Gastroesophageal sphincter (tissue), 4 donors: Measurements from ENCODE around the gene PLEKHG4B. TPM values are rescaled to one million over a fixed set of nuclear protein-coding genes. Genes with fewer than 3 reads are reported as not detected.
"Not testable (repeated sequence)": the region's sequence is repeated elsewhere in the genome, so short reads cannot be mapped to it uniquely, and the experiment has no call there.

Experiments used
- ATAC-seq: fragments of 150-250 bp; one replicate; pipeline ENCODE4 v1.9.1; 2016; ENCODE audit warnings: mild to moderate bottlenecking, moderate library complexity
- H3K27ac ChIP-seq, 4 donors: fragments of 200-600 bp; sonication (generic) in 3 of 4; 1 replicate in 3 of 4; 2 replicates in 1 of 4; pipeline ENCODE4 v1.5.1; 2016 to 2019
- H3K27me3 ChIP-seq: fragments of 200-600 bp; sonication (generic); one replicate; pipeline ENCODE4 v1.5.1; 2019
- H3K36me3 ChIP-seq, 2 donors: fragments of 200-600 bp; sonication (generic); one replicate each; pipeline ENCODE4 v1.5.1; 2019; ENCODE audit warnings: control low read depth in 1 of 2
- H3K4me1 ChIP-seq, 3 donors: fragments of 200-600 bp; sonication (generic); 1 replicate in 2 of 3; 2 replicates in 1 of 3; pipeline ENCODE4 v1.5.1; 2016 to 2019; ENCODE audit warnings: control low read depth in 2 of 3
- H3K4me3 ChIP-seq, 2 donors: fragments of 200-600 bp; sonication (generic); one replicate each; pipeline ENCODE4 v1.5.1; 2019; ENCODE audit warnings: mild to moderate bottlenecking in 1 of 2, moderate library complexity in 1 of 2
- H3K9me3 ChIP-seq, 3 donors: fragments of 200-600 bp; sonication (generic); one replicate each; pipeline ENCODE4 v1.5.1; 2017 to 2019; ENCODE audit warnings: control low read depth in 2 of 3
- CTCF ChIP-seq, 4 experiments: fragments of 200-600 bp in 2 of 4; fragments of 450-650 bp in 2 of 4; sonication (generic) in 1 of 4; IDR thresholded peaks; one replicate each; pipeline ENCODE4 v1.5.1; 2017 to 2019; ENCODE audit warnings: antibody characterized with exemption in 4 of 4, mild to moderate bottlenecking in 2 of 4, moderate library complexity in 2 of 4
- EP300 ChIP-seq: sonication (generic); formaldehyde crosslinking; IDR thresholded peaks from one replicate; pipeline ENCODE4 v1.6.1; 2017; ENCODE audit warnings: antibody characterized with exemption, mild to moderate bottlenecking
- POLR2A ChIP-seq, 2 donors: fragments of 450-650 bp; IDR thresholded peaks; one replicate each; pipeline ENCODE4 v1.6.1; 2017; ENCODE audit warnings: antibody characterized with exemption in 2 of 2, mild to moderate bottlenecking in 2 of 2, moderate library complexity in 1 of 2
- POLR2AphosphoS5 ChIP-seq: sonication (generic); formaldehyde crosslinking; IDR thresholded peaks from one replicate; pipeline ENCODE4 v1.6.1; 2017; ENCODE audit warnings: antibody characterized with exemption
- WGBS, 2 donors: methylation state at CpG; one replicate each; pipeline ENCODE4 v1.1.5; 2018; ENCODE audit warnings: low coverage in 1 of 2; 5-methylcytosine and 5-hydroxymethylcytosine counted together
- total RNA-seq, 4 donors: library from RNA; depleted of rRNA; stranded (reverse); fragments of >200 nt; gene quantifications; one replicate each; pipeline ENCODE4 v1.1.0, GENCODE V29; 2016

PLEKHG4B gene
- total RNA-seq, 4 donors from 2014 or later: under 0.01 to 0.66 (median 0.15) TPM; not detected in 1

GRCh38 chr5:164244-164643 lies 72.3 kb downstream of the PLEKHG4B start:
- no peak for ATAC-seq
- TF ChIP-seq POLR2A (IDR thresholded peaks at IDR 0.05) (no peak), CTCF (IDR thresholded peaks at IDR 0.05) (no peak), EP300 (no peak), POLR2AphosphoS5 (no peak)

GRCh38 chr5:164783-165182 lies 72.8 kb downstream of the PLEKHG4B start:
- not testable (repeated sequence) for ATAC-seq

More at GRCh38 chr5:164244-164643, 72.3 kb downstream of the PLEKHG4B start:
- peaks cover 0 to 5% (median 0%) of the 10 kb centered on the region in 3 donors for H3K4me1 ChIP-seq
- 100% methylated on average over 2 of the region's 14 CpGs; no CpG with 5 or more reads in 1 of the 2 donors for WGBS, 2 donors
- no peak overlapping the region for H3K27ac ChIP-seq
- no peak overlapping the region for H3K4me3 ChIP-seq
- H3K36me3 ChIP-seq: no peaks in the 10 kb centered on the region
- H3K9me3 ChIP-seq: no peaks in the 10 kb centered on the region
- peaks cover 19% of the 10 kb centered on the region for H3K27me3 ChIP-seq

GRCh38 chr5:166441-167372 lies 74.7 kb downstream of the PLEKHG4B start:
- no peak for ATAC-seq
- H3K9me3 ChIP-seq: no peaks in the 10 kb centered on the region

More at GRCh38 chr5:164783-165182, 72.8 kb downstream of the PLEKHG4B start:
- not testable (repeated sequence) for H3K27ac ChIP-seq, H3K9me3 ChIP-seq, H3K4me3 ChIP-seq, H3K36me3 ChIP-seq
- Histone ChIP-seq H3K4me1 (peaks cover 0 to 10% (median 0%) of the 10 kb centered on the region in 3 donors), H3K27me3 (peaks cover 14% of the 10 kb centered on the region)
- no CpG with 5 or more reads among the region's 25 CpGs for WGBS, 2 donors

GRCh38 chr5:167511-167910 lies 75.5 kb downstream of the PLEKHG4B start:
- TF ChIP-seq POLR2AphosphoS5 (no peak), CTCF (IDR thresholded peaks at IDR 0.05) (no peak), EP300 (no peak)
- H3K9me3 ChIP-seq: no peaks in the 10 kb centered on the region

More at GRCh38 chr5:166441-167372, 74.7 kb downstream of the PLEKHG4B start:
- no peak for TF ChIP-seq EP300
- Histone ChIP-seq H3K4me3 (no peak overlapping the region), H3K4me1 (peaks cover 0 to 10% (median 0%) of the 10 kb centered on the region in 3 donors), H3K27ac (no peak overlapping the region), H3K27me3 (peaks cover 6% of the 10 kb centered on the region), H3K36me3 (no peaks in the 10 kb centered on the region)
- 89 to 100% methylated on average over 1 to 9 of the region's 27 CpGs for WGBS, 2 donors

GRCh38 chr5:167982-168660 lies 76.2 kb downstream of the PLEKHG4B start:
- WGBS, 2 donors: 39 to 42% methylated on average over 5 to 6 of the region's 18 CpGs
- no peak for TF ChIP-seq EP300
- TF ChIP-seq POLR2AphosphoS5: no peak
- TF ChIP-seq POLR2A (IDR thresholded peaks at IDR 0.05): no peak
- TF ChIP-seq CTCF (IDR thresholded peaks at IDR 0.05): no peak
- peaks cover 7% of the 10 kb centered on the region for H3K27me3 ChIP-seq
- H3K4me1 ChIP-seq: peaks cover 0 to 10% (median 0%) of the 10 kb centered on the region in 3 donors
- H3K27ac ChIP-seq: no peak overlapping the region
- H3K9me3 ChIP-seq: no peaks in the 10 kb centered on the region
- ATAC-seq: no peak
- H3K36me3 ChIP-seq: no peaks in the 10 kb centered on the region
- H3K4me3 ChIP-seq: no peak overlapping the region

More at GRCh38 chr5:167511-167910, 75.5 kb downstream of the PLEKHG4B start:
- H3K36me3 ChIP-seq: no peaks in the 10 kb centered on the region
- ATAC-seq: no peak
- no peak overlapping the region for H3K27ac ChIP-seq
- H3K27me3 ChIP-seq: peaks cover 6% of the 10 kb centered on the region
- 93 to 100% methylated on average over 1 to 2 of the region's 7 CpGs for WGBS, 2 donors
- H3K4me1 ChIP-seq: peaks cover 0 to 10% (median 0%) of the 10 kb centered on the region in 3 donors
- no peak overlapping the region for H3K4me3 ChIP-seq
